GM21786 (cell line): Measurements from ENCODE around the gene MYO15B.

Experiments used
- ATAC-seq: cut with Tn5 transposase; IDR thresholded peaks from one replicate; pipeline ENCODE4 v1.9.1; 2021; ENCODE audit not compliant: unreplicated experiment

MYO15B gene

DNA sequence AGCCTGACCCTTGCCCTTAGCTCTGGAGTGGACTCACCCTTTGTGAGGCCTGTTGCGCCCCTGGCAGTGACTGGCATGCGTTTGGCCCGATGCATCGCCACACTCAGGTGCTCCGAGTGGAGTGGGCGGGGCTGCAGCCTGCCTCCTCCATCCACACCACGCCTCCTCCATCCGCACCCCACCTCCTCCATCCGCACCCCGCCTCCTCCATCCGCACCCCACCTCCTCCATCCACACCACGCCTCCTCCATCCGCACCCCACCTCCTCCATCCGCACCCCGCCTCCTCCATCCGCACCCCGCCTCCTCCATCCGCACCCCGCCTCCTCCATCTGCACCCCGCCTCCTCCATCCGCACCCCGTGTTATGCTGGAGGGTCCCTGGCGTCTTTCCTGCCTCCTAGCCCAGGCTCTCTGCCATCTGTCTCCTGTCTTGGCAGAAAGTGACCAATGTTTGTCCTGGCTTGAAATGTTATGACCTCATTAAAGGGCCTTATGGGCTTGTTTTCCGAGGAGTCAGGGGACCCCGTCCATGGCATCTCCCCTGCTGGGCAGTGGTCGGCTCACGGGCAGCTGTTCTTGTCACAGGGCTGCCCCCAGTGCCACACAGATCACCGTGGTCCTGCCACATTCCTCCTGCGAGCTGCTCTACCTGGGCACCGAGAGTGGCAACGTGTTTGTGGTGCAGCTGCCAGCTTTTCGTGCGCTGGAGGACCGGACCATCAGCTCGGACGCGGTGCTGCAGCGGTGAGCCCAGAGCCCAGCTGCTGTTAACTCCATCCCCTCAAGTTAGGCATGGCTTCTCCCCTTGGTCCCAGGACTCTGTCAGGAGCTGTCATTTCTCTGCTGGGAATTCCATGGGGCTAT, 28.7 kb upstream of the MYO15B start:
- ATAC-seq = no peak

DNA sequence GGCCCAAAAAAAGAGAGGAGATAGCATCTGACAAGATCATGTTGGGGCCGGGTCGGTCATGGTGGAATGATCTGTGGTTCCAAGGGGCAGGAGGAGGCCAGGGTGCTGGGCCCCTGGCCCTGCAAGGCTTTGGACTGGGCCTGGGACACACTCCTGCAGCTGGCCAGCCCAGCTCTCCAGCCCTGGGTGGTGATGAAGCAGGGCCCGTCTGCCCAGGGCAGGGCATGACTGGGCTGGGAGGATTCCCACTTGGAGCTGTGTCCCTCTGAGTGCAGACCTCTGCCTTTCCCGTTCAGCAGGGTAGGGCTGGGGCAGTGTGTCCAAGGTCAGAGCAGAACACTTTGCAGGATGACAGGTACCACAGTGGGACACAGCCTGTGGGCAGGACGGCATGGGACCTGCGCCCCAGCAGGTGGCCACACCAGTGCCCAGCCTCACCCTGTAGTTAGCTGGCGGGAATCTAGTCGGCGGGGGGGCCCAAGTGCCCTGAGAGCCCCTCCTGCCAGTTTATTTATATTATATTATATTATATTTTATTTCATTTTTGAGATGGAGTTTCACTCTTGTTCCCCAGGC, 27.6 kb upstream of the MYO15B start:
- ATAC-seq = no peak

DNA sequence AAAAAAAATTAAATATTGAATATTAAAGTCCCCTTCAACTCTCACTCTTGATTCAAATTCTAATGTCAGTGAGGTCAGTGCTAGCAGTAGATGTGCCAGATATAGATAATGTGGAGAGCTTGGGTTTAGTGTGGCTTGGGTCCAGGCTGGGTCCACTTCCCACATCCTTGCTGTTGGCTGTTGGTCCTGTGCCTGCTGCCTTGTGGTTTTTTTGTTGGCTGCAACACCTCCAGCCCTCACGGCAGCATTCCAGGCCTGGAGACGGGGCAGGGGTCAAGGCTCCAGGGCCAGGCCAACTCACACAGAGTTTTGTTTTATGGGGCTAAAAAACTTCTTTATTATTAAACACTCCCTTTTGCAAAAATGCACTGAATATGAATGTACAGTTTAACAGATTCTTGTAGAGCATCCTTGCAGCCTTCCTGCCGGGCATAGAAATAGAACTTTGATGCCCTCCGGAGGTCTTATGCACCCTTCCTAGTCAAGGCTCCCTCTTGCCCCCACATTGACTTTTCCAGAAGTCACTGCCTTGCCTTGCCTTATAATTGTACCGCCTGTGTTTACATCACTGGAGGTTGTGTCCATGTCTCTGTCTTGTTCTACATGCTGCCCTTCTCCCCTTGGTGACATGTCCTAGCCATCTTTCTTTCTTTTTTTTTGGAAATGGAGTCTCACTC, 25.5 kb upstream of the MYO15B start:
- ATAC-seq = no peak

DNA sequence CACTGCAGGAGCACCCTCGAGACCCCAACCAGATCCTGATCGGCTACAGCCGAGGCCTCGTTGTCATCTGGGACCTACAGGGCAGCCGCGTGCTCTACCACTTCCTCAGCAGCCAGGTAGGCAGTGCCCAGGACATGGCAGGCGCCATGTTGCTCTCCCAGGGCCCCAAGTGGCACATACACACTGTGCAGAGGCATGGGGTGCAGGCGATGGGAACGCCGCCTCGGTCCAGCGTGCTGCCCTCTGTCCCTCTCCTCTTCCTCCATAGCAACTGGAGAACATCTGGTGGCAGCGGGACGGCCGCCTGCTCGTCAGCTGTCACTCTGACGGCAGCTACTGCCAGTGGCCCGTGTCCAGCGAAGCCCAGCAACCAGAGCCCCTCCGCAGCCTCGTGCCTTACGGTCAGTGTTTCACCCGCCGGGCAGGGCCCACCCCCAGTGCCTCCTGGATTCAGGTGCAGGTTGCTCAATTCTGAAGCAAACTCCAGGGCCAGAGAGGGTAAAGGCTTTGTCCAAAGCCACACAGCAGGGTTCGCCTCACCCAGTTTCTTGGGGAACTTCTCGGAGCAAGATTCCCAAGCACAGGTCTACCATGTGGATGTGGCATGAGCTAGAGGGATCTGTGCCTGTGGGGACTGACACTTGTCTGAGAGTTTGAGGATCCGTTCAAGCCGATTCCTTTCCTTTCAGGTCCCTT, 24.4 kb upstream of the MYO15B start:
- ATAC-seq = no peak

DNA sequence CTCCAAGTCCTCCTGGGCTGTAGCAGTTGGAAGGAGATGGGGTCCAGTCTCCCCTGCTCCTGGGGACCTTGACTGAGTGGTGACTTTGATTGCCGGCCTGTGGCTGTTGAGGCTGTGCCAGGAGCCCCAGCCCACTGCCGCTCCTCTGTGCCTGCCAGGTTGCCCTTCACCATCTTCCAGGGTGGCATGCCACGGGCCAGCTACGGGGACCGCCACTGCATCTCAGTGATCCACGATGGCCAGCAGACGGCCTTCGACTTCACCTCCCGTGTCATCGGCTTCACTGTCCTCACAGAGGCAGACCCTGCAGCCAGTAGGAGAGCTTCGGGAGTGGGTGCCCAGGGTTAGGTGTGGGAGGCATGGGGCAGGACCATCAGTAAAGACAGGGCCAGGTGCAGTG, 23.4 kb upstream of the MYO15B start:
- no peak for ATAC-seq

DNA sequence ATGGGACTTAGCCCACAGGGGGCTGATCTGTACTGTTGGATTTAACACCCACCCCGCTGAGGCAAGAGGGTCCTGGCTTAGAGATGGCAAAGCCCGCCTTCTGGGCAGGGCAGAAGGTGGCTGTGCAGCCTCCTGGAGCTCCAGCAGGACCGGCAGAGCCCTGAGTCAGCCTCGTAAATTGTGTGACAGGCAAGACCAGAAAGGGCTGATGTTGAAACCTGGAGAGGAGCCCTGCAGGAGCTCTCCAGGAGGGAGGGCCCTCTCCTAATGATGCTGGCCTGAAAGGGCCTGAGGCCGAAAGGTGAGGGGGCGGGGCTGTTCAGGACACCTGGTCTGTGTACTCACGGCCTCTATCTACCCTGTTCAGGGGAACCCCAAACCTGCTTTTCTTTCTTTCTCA, 22.5 kb upstream of the MYO15B start:
- ATAC-seq = no peak

DNA sequence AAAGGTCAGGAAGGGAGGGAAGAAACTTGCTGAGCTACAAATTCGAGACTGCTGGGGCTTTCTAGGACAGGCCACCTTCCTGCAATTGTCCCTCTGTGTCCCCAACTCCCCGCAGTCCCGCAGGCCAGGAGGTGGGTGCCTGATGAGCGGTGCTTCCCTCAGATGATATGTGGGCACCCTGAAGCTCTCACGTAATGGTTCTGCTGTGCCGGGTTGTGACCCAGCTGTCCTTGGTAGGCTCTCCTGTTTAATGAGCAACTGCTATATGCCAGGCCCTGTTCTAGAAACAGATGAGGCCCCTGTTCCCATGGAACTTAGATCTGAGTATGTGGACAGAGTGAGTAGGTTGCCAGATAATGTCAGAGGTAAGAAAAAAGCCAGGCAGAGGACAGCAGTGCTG, 22.0 kb upstream of the MYO15B start:
- no peak for ATAC-seq

DNA sequence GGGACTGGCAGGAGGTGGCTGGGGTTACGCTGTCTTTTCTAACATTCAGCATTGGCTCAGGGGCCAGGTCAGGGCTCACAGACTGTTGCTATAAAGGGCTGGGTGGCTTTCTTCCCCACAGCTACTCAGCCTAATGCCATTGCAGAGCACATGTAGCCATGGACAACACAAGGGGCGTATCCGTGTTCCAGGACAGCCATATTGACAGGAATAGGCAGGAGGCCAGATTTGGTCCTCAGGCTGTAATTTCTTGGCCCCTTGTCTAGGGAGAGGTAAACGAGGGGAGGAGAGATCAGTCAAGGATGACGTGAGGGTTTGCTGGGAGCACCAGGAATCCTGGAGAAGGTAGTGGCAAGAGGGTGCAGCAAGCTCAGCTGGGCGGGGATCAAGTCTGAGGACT, 21.2 kb upstream of the MYO15B start:
- ATAC-seq = no peak

DNA sequence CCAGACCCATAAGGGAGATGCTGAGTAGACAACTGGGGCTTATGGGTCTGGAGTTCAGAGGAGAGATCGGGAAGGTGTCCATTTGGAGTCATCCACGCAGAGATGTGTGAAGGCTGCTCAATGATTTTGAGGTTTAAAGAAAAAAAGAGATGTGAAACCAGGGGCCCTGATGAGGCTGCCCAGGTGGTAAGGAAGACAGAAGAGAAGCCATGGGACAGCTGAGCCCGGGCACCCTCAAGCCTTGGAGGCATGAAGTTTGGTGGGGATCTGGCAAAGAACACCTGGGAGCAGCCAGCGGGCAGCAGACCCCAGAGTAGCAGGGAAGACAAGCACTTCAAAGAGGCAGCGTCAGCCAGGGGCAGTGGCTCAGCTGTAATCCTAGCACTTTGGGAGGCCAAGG, 20.8 kb upstream of the MYO15B start:
- no peak for ATAC-seq

DNA sequence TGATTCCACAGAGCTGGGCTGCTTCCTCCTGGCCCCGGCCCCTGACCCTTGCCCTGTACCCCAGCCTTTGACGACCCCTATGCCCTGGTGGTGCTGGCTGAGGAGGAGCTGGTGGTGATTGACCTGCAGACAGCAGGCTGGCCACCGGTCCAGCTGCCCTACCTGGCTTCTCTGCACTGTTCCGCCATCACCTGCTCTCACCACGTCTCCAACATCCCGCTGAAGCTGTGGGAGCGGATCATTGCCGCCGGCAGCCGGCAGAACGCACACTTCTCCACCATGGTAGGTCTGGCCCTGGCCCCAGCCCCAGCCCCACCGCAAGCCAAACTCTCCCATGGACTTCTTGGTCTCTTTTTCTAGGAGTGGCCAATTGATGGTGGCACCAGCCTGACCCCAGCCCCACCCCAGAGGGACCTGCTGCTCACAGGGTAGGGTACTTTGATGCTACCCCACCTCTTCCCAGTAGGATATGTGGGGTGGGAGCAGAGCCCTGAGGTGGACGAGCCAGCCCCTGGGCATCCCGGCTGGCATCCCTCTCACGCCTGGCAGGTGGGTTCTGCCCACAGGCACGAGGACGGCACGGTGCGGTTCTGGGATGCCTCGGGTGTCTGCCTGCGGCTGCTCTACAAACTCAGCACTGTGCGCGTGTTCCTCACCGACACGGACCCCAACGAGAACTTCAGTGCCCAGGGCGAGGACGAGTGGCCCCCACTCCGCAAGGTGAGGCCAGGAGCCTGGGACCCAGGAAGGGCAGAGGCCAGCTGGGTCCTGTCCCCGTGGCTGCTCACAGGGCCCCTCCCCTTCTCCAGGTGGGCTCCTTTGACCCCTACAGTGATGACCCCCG, 19.0 kb upstream of the MYO15B start:
- ATAC-seq = no peak

DNA sequence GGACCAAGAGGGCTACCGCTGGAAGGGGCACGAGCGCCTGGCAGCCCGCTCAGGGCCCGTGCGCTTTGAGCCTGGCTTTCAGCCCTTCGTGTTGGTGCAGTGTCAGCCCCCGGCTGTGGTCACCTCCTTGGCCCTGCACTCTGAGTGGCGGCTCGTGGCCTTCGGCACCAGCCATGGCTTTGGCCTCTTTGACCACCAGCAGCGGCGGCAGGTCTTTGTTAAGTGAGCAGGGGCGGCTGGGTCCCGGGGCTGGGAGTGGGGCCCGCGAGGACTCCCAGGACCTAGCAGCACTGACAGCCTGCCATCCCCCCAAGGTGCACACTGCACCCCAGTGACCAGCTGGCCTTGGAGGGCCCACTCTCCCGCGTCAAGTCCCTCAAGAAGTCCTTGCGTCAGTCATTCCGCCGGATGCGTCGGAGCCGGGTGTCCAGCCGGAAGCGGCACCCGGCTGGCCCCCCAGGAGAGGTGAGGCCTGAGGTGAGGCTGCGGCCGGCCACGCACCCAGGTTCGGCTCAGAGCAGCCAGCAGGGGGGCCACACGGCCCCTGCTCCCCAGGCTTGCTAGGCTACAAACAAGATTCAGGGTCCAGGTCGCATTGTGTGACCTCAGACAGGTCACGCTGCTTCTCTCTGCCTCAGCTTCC, 17.4 kb upstream of the MYO15B start:
- ATAC-seq = no peak

DNA sequence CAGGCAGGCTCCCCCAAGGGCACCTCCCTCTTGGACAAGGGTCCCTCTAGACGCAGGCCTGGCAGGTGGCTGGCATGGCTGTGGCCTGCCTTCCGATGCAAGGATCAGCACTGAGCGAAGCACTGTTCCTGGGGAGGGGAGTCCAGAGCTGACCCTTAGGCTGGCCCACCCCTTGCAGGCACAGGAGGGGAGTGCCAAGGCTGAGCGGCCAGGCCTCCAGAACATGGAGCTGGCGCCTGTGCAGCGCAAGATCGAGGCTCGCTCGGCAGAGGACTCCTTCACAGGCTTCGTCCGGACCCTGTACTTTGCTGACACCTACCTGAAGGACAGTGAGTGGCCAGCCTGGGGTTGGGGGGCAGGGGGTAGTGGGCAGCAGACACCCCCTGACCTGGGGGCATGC, 16.8 kb upstream of the MYO15B start:
- no peak for ATAC-seq

DNA sequence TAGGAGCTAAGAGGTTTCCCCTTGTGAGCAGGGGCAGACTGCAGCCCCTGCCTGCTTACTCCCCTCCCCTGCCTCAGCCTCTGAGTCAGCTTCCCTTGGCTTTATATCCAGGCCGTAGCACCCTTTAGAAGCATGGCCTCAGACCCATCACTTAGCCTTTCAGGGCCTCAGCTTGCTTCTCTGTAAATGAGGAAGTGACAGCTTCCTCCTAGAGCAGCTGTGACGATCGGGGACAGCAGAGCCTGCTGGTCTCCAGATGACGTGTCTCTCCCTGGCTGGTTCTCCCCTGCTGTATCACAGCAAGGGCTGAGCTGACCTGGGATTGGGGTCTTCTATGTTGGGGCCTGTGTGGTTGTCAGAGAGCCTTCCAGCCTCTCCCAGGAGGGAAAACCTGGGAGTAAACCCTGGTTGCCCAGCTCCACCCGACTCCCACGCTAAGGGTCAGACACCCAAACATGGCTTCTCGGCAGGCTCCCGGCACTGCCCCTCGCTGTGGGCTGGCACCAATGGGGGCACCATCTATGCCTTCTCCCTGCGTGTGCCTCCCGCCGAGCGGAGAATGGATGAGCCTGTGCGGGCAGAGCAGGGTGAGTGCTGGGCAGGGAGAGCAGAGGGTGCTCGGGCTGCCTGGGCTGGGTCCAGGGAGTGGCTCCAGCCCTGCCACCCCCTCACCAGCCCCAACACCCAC, 16.3 kb upstream of the MYO15B start:
- no peak for ATAC-seq

DNA sequence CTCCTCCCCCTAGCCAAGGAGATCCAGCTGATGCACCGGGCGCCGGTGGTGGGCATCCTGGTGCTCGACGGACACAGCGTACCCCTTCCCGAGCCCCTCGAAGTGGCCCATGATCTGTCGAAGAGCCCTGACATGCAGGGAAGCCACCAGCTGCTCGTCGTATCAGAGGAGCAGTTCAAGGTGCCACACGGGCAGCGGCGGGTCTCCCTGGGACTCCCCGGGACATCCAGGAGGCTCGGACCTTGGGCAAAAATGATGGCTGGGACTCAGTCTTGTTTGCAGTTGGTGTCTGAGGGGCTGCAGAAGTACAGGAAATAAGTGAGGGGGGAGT, 15.8 kb upstream of the MYO15B start:
- no peak for ATAC-seq

DNA sequence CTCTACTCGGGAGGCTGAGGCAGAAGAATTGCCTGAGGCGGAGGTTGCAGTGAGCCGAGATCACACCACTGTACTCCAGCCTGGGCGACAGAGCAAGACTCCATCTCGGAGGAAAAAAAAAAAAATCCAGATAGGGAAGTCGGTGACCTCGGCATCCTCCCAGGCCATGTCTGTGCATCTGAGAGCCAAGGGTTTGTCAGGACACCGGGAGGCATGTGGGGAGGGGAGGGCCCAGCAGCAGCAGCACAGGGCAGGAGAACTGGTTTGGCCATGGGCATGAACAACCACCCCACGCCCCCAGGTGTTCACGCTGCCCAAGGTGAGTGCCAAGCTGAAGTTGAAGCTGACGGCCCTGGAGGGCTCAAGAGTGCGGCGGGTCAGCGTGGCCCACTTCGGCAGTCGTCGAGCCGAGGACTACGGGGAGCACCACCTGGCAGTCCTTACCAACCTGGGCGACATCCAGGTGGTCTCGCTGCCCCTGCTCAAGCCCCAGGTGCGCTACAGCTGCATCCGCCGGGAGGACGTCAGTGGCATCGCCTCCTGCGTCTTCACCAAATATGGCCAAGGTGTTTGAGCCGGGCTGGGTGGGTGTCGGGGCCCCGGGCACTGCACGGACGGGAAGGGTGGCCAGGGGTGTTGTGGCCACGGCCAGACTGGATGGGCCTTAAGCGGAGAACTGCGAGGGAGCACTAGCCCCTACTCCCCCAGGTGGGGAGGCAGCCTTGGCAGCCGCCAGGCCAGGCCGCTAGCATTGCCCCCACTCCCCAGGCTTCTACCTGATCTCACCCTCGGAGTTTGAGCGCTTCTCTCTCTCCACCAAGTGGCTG, 14.7 kb upstream of the MYO15B start:
- no peak for ATAC-seq

DNA sequence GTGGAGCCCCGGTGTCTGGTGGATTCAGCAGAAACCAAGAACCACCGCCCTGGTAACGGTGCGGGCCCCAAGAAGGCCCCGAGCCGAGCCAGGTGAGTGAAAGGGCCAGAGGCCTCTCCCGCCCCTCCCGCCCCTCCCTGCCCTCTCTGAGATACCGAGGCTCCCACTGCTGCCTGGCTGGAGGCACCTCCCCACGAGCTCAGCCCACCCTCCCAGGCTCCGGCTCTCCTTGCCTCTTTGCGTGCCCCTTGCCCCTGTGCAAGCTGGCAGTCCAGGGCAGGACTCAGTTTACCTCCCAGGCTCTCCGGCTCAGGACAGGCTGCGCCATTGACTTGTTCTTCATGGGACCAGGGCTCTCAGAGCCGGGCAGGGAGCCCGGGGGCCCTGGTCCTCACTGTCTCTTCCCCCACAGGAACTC, 14.1 kb upstream of the MYO15B start:
- ATAC-seq = no peak

DNA sequence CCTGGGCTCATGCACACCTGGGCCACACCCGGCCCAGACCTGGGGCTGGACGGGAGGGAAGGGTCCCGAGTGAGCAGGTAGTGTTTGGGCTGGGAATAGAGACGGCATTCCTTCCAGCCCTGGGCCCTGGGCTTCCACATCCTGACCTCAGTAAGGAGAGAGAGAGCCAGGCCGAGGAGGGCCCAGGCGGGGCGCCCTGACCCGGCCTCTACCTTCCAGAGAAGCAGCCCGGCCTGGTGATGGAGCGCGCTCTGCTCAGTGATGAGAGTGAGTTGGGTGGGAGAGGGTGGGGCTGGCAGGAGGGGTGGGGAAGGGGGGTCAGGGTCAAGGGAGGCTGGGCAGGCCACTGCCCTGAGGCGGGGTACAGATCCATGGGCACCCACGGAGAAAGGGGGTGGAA, 13.6 kb upstream of the MYO15B start:
- no peak for ATAC-seq

DNA sequence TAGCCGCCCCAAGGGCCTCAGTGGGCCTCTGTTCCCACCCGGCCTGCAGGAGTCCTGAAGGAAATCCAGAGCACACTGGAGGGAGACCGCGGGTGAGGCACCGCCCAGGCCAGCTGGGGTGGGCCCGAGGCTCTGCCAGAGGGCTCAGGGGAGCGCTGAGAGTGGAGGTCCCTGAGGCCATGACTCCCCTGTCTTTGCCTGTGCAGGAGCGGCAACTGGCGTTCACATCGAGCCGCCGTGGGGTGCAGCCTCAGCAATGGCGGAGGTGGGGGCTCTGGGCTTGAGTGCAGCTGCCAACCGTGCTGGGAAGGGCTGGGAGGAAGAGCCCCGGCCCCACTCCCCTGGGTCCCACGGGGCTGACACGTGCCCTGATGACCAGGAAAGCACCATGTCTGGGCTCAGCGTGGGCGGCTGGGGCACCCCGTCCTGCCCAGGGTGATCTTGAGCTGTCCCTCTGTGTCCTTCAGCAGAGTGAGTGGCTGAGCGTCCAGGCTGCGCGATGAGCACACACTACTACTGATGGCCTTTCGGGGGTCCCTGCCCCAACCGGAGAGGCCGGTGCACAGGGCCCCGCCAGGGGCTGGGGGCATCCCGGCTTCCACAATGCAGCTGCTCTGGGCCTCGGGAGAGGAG, 13.1 kb upstream of the MYO15B start:
- no peak for ATAC-seq

DNA sequence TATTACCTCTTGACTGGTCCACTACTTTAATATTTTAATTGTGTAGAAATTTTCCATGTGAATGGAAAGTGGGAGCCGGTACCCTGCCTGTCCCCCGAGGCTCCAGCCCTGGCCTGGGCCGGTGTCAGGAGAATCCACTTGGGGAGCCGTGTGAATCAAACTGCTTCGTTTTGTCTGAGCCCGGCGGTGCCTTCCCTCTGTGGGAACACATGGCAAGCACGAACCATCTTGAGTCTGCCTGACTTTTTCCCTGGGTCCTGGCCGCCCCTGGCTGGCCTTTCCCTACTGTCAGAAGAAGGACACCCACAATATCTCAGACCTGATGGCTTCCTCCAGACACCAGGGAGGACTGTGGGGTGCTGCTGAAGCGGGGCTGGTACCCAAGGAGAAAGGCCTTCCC, 12.4 kb upstream of the MYO15B start:
- no peak for ATAC-seq
